HG03575 (cell line): ENCODE data around the gene METTL14.

Source experiments
- ATAC-seq: cut with Tn5 transposase; IDR thresholded peaks from one replicate; pipeline ENCODE4 v1.9.1; 2021; ENCODE audit not compliant: unreplicated experiment, insufficient number of reproducible peaks, low FRiP score; ENCODE audit errors: extremely low read depth

The METTL14 gene

GRCh38 chr4:118755438-118756226 lies 70.4 kb downstream of the METTL14 start:
- ATAC-seq: no peak

GRCh38 chr4:118756429-118756828 lies 71.2 kb downstream of the METTL14 start:
- ATAC-seq: no peak

GRCh38 chr4:118756958-118757357 lies 71.8 kb downstream of the METTL14 start:
- no peak for ATAC-seq

GRCh38 chr4:118757761-118758251 lies 72.6 kb downstream of the METTL14 start:
- ATAC-seq: no peak

GRCh38 chr4:118758293-118758692 lies 73.1 kb downstream of the METTL14 start:
- no peak for ATAC-seq

GRCh38 chr4:118759481-118759880 lies 74.3 kb downstream of the METTL14 start:
- ATAC-seq: no peak

GRCh38 chr4:118760092-118760491 lies 74.9 kb downstream of the METTL14 start:
- peak; percentile 14 for ATAC-seq

- peak; percentile 100 for ATAC-seq
Observed at GRCh38 chr4:118760493-118760892, 75.3 kb downstream of the METTL14 start.

- ATAC-seq: no peak
Observed at GRCh38 chr4:118761397-118762016, 76.3 kb downstream of the METTL14 start.

GRCh38 chr4:118762155-118762554 lies 77.0 kb downstream of the METTL14 start:
- ATAC-seq: no peak

- no peak for ATAC-seq
Observed at GRCh38 chr4:118762730-118763477, 77.7 kb downstream of the METTL14 start.
